Stimulated activated CD4-positive, alpha-beta T cell treated with anti-CD3 and anti-CD28 coated beads, Interleukin-2, amount 100 ng/mL, for 4 hours (primary cell): ENCODE data around the gene NDUFAF3.

Source experiments
- DNase-seq: peaks from one replicate; pipeline ENCODE4 v3.0.0-alpha.2; 2020; ENCODE audit warnings: low read depth

NDUFAF3 gene

GRCh38 chr3:49021813-49022687 lies at the start of gene NDUFAF3:
NDUFAF3 (plus strand) TSS chr3:49022121; CDS start chr3:49022145, 24 bp downstream.
- DNase-seq: peak; percentile 87

GRCh38 chr3:48974076-48974864 lies 47.7 kb upstream of the NDUFAF3 start:
- no peak for DNase-seq

GRCh38 chr3:48979451-48979850 lies 42.5 kb upstream of the NDUFAF3 start:
- DNase-seq: no peak

GRCh38 chr3:48980295-48980694 lies 41.6 kb upstream of the NDUFAF3 start:
- DNase-seq: no peak

GRCh38 chr3:48982016-48982415 lies 39.9 kb upstream of the NDUFAF3 start:
- no peak for DNase-seq

- no peak for DNase-seq
These were observed 39.2 kb upstream of the NDUFAF3 start for GRCh38 chr3:48982686-48983085.

- DNase-seq: no peak
These were observed 38.8 kb upstream of the NDUFAF3 start for GRCh38 chr3:48983096-48983495.

- DNase-seq: no peak
These were observed 37.3 kb upstream of the NDUFAF3 start for GRCh38 chr3:48984663-48985062.

GRCh38 chr3:48985831-48986376 lies 36.0 kb upstream of the NDUFAF3 start:
- no peak for DNase-seq

GRCh38 chr3:48989126-48989795 lies 32.7 kb upstream of the NDUFAF3 start:
- DNase-seq: no peak

GRCh38 chr3:48989796-48990635 lies 31.9 kb upstream of the NDUFAF3 start, which contains the start of gene P4HTM:
P4HTM (plus strand) TSS chr3:48990241; CDS start chr3:48990257, 16 bp downstream.
- DNase-seq: peak; percentile 84

GRCh38 chr3:48990636-48991469 lies 31.1 kb upstream of the NDUFAF3 start:
- no peak for DNase-seq

GRCh38 chr3:48991851-48992545 lies 29.9 kb upstream of the NDUFAF3 start:
- no peak for DNase-seq

- DNase-seq: no peak
These were observed 28.1 kb upstream of the NDUFAF3 start for GRCh38 chr3:48993834-48994233.

- DNase-seq: no peak
These were observed 25.3 kb upstream of the NDUFAF3 start for GRCh38 chr3:48996640-48997039.

GRCh38 chr3:48997102-48997635 lies 24.8 kb upstream of the NDUFAF3 start:
- DNase-seq: no peak

GRCh38 chr3:48997714-48998637 lies 23.9 kb upstream of the NDUFAF3 start:
- DNase-seq: no peak
